Uterus (tissue), 2 donors: ENCODE results near the gene LRFN3.

Source experiments
- POLR2A ChIP-seq, 2 donors: fragments of 450-650 bp; IDR thresholded peaks; one replicate each; pipeline ENCODE4 v1.6.1; 2016; ENCODE audit warnings: antibody characterized with exemption in 2 of 2, mild to moderate bottlenecking in 1 of 2, moderate library complexity in 1 of 2
- TF ChIP-seq, protein P1 (sequence below), 4 experiments: fragments of 200-600 bp in 2 of 4; fragments of 450-650 bp in 2 of 4; sonication (generic) in 2 of 4; IDR thresholded peaks; one replicate each; pipeline ENCODE4 v1.5.1; 2016 to 2019; ENCODE audit warnings: antibody characterized with exemption in 4 of 4, mild to moderate bottlenecking in 2 of 4, moderate library complexity in 1 of 4

DNA sequence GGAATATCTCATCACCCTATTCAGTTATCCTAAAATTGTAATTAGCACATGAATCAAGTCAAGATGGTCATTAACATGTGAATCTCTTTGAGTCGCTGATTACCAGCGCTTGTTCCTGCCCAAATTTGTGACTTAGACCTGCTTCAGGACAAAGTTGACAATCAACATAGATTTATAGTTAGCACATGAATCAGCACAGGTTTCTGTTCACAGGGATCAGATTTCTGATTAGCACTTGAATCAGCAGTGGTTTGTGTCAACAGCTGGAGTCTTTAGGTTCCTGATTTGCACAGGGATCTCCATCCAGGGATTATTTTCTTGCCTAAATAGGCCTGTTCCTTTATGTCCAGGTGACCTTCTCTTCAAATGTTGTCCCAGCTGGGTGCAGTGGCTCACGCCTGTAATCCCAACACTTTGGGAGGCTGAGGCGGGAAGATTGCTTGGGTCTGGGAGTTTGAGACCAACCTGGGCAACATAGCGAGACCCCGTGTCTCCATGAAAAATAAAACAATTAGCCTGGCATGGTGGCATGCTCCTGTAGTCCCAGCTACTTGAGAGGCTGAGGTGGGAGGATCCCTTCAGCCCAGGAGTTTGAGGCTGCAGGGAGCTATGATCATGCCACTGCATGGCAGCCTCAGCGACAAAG, 3.8 kb upstream of the LRFN3 start:
- TF ChIP-seq, protein P1, sequence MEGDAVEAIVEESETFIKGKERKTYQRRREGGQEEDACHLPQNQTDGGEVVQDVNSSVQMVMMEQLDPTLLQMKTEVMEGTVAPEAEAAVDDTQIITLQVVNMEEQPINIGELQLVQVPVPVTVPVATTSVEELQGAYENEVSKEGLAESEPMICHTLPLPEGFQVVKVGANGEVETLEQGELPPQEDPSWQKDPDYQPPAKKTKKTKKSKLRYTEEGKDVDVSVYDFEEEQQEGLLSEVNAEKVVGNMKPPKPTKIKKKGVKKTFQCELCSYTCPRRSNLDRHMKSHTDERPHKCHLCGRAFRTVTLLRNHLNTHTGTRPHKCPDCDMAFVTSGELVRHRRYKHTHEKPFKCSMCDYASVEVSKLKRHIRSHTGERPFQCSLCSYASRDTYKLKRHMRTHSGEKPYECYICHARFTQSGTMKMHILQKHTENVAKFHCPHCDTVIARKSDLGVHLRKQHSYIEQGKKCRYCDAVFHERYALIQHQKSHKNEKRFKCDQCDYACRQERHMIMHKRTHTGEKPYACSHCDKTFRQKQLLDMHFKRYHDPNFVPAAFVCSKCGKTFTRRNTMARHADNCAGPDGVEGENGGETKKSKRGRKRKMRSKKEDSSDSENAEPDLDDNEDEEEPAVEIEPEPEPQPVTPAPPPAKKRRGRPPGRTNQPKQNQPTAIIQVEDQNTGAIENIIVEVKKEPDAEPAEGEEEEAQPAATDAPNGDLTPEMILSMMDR (IDR thresholded peaks at IDR 0.05) = no peak
- no peak for TF ChIP-seq POLR2A (IDR thresholded peaks at IDR 0.05)
